ENCODE results near the gene CLK3.
"Not testable (repeated sequence)": the region's sequence is repeated elsewhere in the genome, so short reads cannot be mapped to it uniquely, and the experiment has no call there.

CLK3 gene

DNA sequence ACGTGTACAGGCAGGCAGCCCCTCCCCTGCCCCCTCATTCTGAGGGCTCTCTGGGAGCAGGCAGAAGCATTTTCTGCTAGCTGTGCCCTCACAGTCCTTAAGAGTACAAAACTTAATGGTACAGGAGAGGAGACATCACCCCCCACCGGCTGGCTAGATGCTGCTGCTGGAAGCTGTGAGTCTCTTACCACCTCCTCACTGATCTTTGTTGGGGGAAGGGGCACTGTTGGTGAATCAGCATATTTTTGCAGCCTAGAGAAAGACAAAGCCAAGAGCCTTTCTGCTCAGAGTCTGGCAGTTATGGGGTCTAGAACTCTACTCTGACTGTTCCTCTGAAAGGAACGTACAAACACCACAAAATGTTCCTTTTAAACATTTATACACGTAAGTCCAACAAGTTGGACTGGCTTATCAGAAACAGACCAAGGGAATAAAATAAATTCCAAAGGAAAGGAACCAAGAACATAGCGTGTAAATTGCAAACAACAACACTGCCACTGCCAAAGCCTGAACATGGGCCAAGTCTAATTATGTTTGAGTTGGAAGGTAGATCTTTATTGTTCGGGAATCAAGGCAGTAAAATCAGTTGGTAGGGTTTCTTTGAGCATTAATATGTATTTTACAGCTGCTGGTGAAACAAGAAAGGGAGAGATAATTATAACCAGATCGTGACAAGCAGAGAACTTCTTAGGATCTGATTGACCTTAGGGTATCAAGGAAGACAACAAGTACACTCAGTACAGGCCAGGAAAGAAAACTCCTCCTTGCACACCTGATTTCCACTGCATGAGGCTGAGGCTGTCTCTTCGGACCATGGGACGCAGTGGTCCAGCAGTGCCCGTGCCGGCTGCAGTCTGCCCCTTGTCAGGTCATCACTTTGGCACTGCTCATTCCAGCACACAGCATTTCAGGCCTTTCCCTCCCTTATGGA lies 27.4 kb downstream of the CLK3 start:
- no peak for DNase-seq (ENCODE audit: low spot score)

DNA sequence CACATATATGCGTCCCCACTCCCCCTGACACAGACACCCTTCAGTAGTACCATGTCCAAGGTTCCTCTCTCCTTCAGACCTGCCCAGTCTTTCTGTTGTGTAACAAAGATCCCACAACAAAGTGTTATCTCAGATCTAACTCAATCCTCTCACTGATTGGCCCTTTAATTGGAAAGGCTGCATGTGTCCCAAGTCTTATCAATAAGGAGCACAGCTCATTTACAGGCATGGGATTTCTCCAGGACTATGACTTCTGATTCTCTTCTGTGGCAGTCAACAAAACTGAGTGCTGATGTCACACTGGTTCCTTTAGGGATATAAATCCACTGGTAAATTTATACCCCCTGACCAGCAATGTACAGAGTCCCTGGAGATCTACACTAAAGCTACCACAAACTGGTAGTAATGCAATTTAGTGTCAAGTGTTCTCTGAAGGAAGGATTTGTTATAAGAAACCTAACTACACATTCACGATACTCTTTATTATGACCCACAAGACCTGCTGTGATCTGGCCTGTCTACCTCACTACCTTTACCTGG lies 28.1 kb downstream of the CLK3 start:
- DNase-seq (ENCODE audit: low spot score), result no peak

DNA sequence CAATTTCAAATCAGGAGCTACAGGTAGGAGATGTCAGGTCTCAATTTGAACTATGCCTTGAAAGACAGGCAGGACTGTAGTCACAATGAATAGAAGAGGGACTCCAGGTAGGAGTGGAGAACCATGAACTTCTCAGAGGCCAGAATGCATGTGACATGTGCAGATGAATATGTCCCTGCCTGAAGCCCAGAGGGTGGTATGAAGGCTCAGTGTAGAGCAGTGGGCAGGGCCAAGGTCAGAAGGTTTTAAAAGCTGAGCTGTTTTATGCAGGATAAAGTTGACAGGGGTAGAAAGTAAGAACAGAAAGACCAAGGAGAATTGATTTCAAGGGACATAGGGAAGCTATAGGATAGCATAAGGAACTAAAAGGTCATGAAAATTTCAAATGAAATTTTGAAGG lies 30.8 kb downstream of the CLK3 start:
- no peak for DNase-seq (ENCODE audit: low spot score)

DNA sequence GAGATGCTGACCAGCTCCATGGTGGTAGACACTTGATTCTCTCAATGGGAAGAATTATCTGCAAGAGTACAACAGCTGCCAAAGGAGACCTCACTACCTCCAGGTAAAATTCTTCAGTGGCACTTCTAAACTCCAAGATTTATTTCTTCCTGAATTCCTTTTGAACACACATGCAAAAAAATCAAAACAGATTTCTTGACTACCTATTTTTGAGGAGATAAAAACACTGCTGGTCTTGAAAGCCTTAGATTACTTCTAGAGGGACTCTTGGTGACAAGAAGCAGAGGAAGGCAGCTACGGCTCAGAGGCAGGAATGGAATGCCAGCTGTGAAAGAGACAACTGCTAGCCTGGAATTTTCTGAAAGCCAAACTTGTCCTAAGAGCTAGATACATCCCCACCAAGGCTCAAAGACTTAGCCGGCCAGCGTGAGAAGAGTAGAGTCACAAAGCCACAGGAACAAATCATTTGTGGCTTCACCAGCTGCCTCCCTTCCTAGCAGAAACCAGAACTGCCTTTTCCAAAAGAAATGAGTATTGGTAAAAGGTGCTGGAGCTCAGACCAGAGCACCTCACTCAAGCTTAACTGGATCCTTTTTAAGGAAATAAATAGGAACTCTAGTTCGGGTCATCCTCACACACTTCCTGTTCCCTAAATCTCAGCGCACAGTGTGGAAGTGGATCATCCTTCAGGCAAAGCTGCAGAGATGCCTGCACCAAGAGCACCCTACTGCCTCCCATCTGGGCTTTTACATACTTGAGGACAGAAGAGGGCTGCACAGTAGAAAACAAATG lies 32.6 kb downstream of the CLK3 start:
- DNase-seq (ENCODE audit: low spot score), result no peak

DNA sequence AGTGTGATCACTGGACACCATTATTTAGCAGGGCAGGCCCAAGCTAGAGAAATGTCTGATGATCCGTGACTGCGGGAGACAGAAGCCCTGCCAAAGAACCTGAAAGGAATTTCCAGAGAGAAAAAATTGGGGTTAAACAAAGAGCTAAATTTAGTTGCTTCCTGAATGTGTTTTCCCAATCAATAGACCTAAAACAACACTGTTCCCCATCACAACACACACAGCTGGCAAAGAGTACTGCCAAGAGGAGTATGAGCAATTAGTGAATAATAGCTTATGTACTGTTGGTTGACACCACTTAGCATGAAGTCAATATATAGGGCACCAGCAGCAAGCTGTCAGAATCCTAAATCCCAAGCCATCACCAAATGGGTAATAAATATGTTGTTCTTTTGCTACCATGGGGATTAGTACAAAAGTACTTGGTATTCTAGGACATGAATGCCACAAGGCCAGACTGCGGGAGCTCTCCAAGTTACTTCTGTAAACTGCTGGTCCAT lies 35.7 kb downstream of the CLK3 start:
- DNase-seq (ENCODE audit: low spot score), result no peak

DNA sequence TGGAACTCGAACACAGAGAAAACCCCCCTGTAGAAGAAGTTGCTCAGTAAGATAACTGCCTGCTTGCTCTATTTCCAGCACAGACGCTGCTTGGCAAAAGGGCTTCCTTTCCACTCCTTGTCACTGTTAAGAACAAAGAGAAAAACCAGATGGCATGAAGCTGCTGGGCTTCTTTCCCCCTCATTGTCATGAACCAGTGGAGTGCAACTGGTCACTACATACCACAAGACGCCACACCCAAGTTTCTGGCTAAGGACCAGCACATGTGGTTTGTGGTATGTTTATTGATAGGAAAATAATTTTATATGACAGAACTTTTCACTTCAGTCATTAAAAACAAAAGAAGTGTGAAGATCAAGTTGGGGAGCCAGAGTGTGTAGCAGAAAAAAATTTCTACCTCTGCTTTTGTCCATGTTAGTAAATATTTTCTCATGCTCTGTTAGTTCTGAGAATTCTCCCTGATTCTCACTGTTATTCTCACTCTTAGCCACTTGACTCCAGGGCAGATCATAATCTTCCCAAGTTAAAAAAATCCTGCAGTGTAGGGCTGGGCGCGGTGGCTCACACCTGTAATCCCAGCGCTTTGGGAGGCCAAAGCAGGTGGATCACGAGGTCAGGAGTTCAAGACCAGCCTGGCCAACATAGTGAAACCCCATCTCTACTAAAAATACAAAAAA lies 37.9 kb downstream of the CLK3 start:
- no peak for DNase-seq (ENCODE audit: low spot score)

DNA sequence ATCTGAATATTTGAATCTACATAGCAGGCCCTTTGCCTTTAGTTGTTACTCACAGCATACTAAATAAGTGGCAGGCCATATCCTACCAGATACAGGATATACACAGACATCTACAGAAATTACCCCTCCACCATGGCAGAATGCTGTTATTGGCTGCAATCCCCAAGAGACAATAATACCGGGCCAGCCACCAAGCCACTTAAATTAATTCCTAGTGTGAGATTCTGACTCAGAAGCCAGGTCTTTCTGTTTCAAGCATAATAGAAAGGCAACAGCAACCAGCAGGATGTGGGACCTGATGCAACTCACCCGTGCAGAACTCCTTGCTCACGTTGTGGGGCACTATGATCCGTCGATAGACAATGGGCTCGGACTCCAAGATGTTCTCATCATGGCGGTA lies 39.8 kb downstream of the CLK3 start:
- no peak for DNase-seq (ENCODE audit: low spot score)

DNA sequence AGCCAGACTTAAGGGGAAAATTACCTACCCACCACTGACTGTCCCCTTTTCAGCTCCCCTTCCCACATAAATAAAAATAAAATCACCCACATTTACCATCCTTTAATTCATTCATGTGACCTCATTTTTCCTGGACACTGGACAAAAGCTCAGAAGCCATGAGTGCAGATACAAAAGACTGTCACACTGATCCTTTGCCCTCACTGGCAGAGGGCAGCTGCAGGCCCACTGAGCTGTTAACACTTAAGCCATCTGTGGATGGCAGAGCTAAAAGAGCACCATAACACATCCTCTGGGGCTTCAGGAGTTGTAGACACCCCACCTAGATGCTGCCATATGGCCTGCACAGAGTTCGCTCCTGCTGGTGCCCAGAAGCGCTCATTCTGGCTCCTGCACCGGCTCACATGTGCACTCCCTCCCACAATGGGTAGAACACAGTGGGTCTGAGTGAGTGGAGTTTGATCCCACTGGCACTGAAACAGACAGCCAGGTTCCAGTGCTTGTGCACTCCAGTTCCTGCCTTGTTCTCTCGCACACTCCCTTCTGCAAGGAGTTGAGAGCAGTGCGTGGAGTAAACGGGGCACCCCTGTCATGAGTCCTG lies 41.4 kb downstream of the CLK3 start:
- peak; percentile 27 for DNase-seq (ENCODE audit: low spot score)

DNA sequence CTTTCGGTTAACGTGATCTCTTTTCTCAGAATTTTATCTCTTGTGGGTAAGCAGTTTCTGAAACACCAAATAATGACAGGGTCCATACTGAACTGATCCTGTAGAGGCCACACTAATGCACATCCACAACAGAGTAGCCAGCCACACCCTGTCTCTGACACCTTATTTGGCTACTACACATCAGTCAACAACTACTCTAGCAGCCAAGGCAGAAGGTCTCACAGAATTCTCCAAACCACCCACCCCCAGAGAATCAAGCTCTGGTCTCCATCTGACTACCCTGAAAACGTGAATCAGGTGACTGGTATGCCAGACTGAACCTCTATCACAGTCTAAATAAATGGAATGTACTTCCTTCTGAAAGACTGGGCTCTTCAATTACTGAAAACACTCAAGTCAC lies 42.2 kb downstream of the CLK3 start:
- no peak for DNase-seq (ENCODE audit: low spot score)

DNA sequence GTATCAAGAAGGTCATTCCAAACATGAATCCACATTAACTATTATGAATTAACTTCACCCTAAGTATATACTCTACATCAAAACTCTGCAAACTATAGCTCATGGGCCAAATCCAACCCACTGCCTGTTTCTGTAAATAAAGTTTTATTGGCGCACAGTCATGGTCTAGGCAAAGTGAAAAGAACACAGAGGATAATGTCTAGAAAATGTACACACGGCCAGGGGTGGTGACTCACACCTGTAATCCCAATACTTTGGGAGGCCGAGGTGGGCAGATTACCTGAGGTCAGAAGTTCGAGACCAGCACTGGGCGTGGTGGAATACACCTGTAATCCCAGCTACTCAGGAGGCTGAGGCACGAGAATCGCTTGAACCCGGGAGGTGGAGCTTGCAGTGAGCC lies 45.6 kb downstream of the CLK3 start:
- not testable (repeated sequence) for DNase-seq (ENCODE audit: low spot score)

DNA sequence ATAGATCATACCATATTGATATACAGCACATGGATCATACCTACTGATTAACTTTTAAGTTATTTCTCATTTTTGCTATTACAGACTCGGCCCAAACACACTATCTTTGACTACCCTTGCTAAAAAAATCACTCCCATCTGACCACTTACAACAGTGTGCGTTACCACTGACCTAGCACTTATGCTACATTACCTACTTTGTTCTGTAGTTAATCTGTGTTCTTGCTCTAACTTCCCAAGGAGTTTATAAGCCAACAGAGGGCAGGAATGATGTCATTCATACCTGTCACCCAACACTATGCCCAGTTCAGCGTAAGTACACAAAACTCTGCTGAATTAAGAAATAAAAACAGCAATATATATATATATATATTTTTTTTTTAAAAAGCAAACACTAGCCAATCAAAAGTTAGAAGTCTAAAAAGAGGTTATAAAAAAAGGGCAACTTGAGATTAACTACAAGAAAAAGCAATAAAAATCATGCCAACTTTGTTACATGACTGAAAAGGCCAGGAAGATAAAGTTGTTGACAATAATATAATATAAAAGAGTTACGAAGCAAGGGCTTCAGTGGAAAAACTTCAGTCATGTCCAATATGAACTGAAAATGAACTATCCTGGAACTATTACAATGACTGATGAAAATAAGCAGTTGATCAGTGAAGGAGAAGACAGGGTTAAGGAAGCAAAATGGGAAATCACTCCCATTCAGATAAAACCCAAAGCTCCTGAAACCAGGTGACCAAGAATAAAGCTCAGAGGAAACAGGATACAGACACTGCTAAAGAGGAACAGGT lies 46.6 kb downstream of the CLK3 start:
- DNase-seq (ENCODE audit: low spot score), result no peak

DNA sequence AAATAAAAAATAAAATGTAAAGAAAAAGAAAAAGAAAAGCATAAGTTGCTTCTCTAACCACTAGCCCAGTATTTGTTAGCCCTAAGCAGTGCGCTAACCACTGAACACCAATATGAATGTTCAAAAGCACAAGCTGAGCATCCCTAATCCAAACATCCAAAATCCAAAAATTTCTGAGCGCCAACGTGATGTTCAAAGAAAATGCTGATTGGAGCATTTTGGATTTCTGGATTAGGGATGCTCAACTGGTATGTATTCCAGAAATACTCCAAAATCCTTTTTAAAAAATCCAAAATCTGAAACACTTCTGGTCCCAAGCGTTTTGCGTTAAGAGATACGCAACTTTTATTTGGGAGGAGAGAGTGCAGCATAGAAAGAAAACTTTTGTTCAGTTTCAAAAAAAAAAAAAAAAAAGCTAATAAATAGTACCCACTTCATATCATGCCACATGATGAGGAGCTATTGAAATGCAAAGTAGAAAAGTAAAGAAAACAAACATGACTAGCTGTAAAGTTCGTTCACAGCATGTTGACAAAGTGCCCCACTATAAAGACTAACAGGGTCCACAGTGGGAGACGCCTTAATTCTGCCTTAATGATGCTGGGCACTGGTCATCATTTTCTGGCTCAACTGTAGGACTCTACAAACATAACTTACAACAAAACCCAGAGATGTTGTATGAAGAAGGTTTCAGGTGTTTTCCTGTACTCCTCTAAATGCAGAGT lies 47.8 kb downstream of the CLK3 start:
- no peak for DNase-seq (ENCODE audit: low spot score)

DNA sequence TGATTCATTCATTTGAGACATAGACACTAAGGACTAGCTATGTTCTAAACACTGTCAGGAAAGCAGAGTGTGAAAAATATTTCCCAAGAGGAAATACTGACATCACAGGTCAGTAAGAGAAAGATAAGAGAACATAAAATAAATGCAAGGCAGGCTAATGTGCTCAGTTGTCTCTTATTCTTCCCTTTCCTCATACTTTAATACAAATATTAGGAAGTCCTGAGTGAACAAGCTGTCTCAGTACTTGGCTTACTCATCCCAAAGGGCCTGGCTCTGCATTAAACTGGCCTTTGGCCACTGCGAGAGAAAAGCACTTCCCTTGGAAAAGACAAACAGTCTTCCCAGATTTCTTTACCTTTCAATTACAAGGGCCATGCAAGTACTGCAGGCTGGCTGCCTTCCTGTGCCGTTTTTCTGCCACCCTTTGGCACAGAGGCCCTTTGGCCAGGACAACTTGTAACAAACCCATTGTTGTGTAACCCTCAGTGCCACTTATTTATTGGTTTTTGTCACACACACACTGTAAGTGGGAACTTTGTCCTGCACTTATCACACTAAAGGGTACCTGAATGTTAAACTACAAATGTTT lies 48.5 kb downstream of the CLK3 start:
- DNase-seq (ENCODE audit: low spot score), result peak; percentile 21

DNA sequence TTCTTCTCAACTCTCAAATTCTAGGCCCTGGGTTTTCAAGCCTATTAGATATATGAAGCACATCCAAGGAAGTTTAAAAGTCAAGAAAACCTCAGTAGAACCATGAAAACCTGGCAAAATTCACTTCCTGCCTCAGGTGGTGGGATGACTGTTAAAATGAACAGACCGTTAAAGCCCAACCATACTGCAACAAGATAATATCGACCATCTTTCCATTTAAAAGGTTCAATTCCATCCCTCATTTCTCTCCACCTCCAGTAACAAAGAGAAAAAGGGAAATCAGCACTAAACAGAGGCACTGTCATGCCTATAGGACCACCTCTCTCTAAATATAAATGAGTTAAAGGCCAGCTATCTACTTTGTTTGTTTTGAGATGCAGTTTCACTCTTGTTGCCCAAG lies 49.0 kb downstream of the CLK3 start:
- DNase-seq (ENCODE audit: low spot score), result no peak

DNA sequence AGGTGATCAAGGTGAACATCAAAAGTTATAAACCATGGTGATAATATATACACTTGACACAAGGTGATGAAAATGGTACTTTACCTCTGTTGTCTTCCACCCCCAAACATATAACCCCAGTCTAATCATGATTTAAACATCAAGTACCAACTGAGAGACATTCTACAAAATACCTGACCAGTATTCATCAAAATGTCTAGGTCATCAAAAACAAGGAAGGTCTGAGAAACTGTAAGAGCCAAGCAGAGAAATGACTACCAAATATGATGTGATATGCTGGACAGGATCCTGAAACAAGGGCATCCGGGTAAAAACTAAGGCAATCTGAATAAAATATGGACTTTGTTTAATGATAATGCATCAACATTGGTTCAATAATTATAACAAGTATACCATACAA lies 52.3 kb downstream of the CLK3 start:
- DNase-seq (ENCODE audit: low spot score), result no peak

DNA sequence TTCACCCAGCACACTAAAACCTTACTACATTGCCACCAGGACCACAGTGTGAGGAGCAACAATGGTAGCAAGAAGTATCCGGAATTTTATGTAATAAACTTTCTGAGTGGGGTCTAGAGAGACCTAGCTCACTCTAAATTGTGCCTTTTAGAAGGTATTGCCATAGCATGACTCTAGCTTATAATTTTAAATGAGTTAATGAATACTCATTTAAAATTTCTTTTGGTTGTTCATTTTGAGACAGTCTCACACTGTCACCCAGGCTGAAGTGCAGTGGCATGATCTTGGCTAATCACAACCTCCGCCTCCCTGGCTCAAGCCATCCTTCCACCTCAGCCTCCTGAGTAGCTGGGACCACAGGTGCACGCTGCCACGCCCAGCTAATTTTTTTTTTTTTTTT lies 54.0 kb downstream of the CLK3 start:
- DNase-seq (ENCODE audit: low spot score), result no peak

DNA sequence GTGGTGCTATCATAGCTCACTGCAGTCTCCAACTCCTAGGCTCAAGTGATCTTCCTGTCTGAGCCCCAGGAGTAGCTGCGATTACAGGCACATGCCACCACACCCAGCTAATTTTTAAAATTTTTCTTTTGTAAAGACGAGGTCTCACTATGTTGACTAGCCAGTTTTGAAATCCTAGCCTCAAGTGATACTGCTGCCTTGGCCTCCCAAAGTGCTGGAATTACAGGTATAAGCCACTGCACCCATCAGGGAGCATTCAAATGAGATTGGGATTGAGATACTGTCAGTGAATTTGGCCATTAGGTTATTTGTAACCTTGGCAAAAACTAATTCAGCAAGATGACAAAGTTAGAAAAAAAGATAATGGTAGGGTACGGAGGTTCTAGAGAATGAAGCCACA lies 58.5 kb downstream of the CLK3 start:
- no peak for DNase-seq (ENCODE audit: low spot score)

DNA sequence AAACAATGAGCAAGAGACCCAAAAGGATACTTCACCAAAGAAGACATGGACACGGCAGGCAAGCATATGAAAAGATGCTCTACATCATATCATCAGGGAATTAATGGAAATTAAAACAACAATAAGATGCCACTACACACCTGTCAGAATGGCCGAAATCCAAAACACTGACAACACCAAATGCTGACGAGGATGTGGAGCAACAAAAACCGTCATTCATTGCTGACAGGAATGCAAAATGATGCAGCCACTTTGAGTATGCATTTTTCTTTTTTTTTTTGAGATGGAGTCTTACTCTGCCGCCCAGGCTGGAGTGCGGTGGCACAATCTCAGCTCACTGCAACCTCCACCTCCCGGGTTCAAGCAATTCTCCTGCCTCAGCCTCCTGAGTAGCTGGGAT lies 61.2 kb downstream of the CLK3 start:
- no peak for DNase-seq (ENCODE audit: low spot score)
